HG03095 (cell line): ENCODE data around the gene MRPS18A.
"Not testable (repeated sequence)": the region's sequence is repeated elsewhere in the genome, so short reads cannot be mapped to it uniquely, and the experiment has no call there.

ENCODE experiments used
- ATAC-seq: cut with Tn5 transposase; IDR thresholded peaks from one replicate; pipeline ENCODE4 v1.9.1; 2021; ENCODE audit warnings: moderate library complexity; ENCODE audit not compliant: unreplicated experiment

Gene MRPS18A

DNA sequence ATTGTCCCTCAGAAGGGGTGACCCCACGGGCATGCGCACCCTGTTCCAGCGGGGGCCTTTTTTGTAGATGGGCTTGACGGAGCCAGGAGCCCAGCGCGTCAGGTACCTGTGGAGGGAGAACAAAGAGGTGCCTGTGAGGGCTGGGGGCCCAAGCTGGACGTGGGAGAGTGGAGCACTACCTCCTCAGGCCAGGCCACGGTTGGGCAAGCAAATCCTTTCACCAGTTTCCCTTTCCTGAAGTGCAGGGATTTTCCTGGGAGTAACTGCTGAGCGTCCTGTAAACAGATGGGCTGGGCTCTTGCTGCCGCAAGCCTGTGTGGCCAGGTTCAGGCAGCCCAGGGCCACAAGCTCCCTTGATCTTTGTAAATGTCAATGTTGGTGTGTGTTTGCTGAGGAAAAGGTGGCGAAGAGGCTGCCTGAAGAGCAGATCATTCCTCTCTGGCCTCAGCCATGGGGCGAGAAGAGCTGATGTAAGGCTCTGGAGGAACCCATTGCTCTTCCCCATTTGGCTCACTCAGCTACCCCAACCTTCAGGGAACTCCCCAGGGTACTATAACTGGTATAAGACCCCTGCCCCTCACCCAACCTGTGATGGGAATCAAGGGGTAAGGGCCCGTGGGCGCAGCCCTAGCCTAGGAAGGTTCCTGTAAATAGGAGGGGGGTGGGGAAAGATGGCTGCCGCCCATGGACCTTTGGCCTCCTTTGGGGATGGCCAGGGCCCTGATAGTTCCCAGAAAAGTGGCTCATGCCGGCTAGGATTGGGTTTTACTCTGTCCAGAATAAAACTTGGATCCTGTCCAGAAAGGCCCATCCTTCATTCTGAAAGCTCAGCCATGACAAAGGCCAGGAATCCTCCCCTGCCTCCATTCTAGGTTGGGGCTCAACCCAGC is 15.5 kb downstream of the MRPS18A start:
- no peak for ATAC-seq

DNA sequence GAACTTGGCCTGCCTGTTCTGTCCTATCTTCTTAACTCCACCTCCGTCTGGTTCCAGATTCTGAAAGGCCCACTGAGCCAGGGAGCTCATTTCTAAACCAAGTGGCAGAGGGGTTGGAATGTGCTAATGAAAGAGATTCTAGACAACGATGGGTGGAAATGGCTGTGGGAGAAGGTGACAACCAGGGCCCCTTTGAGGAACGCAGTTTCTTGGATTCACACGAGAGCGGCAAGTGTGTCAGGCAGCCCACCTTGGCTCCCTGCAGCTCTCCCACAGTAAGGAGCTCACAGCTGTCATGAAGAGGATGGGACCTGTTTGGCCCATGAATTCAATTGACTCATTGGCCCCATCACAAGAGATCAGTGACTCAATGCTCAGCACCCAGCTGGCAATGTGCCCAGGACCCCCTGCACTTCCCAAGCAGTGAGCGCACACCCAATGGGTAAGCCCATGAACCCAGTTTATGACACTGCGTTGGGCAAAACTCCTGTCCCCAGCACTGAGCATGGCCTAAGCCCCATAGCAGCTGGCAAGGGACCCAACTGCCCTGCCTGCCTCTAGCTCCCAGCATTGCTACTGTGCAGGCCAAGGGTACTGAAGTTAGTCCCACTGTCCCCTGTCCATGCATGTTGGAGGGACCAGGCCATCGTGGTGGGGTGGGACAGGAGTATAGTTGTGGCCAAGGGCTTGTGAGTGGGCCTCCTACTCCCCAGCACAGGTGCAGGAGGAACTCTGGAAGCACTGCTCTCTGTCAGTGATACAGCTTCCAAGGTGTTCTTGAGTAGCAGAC is 16.4 kb downstream of the MRPS18A start:
- ATAC-seq = no peak

DNA sequence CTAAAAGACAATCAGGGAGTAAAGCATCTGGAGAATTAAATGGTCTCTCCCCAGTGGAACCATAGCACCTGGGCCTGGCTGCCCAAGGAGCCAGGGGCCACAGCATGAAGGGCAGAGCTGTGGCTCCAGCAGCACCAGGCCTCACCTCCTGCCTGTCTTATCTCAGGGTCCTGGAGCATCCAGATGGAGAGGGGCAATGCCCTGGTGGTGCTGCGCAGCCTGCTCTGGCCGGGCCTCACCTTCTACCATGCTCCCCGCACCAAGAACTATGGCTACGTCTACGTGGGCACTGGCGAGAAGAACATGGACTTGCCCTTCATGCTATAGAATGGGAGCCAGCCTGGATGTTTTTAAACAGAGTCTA is 17.0 kb downstream of the MRPS18A start:
- no peak for ATAC-seq

DNA sequence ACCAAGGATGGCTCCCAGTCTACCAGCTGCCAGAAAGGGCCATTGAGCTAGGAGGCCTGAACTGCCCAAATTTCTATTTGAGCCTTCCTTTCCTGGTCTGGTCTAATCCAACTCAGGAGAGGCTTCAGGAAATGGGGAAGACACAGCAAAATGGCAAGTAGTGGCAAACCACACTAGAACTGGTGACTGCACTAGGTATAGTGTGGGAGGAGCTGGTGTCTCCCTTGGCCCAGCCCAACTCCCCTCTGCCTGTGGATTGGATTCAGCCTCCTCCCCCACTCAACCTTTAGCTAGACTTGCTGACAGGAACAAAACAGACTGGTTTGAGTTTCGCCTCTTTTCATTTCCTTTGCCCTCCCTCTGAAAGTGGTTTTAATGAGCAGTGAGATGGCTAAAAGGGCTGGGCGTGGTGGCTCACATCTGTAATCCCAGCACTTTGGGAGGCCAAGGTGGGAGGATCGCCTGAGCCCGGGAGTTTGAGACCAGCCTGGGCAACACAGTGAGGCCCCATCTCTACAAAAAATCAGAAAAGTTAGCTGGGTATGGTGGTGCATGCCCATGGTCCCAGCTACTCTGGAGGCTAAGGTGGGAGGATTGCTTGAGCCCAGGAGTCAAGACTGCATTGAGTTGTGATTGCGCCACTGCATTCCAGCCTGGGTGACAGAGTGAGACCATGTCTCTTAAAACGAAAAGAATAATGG is 17.5 kb downstream of the MRPS18A start:
- no peak for ATAC-seq

DNA sequence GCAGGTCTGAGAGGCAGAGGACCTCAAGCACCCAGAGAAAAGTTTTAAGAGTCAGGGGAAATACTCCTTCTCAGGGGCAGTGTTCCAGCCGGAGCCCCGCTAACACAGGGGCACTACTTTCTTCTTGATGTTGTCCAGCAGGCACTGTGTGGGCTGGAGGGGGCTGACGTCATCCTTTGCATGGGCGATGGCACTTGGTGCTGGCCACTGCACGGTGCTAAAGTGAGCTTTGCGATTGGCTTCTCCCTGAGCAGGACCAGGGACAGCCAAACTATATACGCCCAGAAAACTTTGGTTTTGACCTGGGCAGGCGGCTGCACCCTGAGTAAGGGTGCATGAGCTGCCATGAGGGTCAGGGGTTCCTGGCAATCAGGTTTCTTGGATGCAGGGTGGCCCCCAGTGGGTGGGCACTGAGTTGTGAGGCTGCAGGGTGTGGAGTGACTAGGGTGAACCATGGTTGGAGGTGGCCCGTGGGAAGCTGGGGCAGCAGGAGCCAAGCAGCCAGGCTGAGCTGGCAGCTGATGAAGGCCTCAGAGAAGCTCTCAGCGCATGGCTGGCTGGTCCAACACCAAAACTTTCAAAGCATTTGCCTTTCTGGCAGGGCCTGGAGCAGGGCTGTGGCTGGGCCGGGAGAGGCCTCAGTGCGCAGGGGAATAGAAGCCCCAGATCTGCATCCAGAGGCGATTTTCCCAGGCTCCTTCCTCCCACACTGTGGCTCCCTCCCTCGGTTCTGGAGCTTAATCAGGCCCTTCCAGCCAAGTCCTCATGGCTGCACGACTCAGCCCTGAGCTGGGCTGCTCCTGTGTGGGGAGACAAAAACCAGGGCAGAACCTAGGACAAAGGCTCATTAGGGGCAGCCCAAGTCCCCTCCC is 18.3 kb downstream of the MRPS18A start:
- no peak for ATAC-seq

DNA sequence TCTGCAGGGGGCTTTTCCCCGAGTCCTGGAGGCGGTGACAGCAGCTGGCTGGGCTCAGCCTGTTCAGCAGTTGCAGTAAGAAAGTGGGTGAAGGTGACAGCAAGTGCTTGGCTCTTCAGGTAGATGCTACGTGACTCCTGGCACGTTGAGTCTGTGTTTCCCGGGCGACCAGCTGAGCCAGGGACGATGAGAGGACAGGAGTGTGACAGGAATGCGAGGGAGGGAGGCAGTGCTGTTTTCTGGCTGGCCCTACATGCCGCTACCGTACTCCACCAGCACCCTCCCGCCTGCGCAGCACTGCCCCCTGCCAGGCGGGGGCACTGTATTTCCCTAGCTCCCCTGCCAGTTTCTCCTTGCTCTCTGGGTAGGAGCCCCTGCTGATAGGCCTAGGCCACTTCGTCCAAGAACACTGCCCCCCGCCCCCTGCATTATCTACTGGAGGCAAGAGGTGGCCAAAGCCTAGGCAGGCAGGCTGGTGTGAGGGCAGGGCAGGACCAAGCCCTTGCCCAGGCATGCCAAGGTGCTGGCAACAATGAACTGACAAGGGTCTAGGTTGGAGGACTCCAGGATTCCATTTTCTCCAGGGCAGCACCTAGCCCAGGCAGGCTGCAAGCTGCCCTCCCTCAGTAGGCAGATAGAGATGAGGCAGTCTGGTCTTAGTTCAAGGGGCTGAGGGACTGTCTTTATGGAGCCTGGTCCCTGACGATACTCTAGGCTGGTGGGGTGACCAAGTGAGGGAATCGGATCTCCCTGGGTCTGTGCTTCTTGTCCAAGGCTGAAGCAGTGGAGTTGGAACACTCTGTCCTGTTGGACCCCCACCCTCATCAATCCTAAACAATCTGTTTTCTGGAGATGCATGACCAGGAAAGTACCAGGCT is 19.2 kb downstream of the MRPS18A start:
- no peak for ATAC-seq

DNA sequence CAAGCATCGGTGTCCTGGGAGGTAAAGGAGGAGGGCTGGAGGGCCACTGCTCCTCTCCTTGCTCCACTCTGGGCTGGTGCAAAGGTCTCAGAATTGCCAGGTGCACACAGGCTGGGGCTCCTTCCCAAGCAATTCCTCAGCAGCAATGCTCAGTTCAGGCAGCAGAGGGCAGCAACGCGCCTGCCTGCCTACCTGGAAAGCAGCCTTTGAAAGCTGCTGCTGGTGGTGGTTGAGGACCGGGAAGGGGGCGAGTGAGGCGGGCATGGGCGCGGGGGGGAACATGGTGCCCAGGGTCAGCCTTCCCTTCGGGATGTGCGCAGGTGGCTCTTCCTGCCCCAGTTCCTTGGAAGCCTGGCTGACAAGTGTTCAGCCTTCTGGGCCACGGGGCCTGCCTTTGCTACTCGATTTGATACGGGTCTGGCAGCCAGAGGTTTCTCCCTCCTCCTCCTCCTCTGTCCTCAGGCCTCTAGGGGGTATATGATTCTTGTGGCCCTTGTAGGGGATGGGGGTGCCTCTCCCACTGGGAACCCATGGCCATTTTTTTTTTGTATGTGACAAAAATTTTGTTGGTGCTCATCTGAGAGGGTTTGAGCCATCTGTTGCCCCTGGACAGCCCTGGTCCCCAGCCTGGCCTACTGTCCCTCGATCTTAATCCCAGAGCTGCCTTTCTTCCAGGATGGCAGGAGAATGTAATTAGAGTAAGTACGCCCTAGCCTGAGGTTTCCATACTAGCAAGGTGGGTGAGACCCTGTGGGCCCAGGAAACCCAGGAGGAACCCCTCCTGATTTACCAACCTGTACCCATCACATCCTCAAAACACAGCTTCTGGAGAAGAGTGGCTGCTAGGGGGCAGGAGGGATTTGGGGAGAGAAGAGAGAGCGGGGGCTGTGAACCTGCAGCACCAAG is 20.1 kb downstream of the MRPS18A start:
- ATAC-seq = peak; percentile 41

DNA sequence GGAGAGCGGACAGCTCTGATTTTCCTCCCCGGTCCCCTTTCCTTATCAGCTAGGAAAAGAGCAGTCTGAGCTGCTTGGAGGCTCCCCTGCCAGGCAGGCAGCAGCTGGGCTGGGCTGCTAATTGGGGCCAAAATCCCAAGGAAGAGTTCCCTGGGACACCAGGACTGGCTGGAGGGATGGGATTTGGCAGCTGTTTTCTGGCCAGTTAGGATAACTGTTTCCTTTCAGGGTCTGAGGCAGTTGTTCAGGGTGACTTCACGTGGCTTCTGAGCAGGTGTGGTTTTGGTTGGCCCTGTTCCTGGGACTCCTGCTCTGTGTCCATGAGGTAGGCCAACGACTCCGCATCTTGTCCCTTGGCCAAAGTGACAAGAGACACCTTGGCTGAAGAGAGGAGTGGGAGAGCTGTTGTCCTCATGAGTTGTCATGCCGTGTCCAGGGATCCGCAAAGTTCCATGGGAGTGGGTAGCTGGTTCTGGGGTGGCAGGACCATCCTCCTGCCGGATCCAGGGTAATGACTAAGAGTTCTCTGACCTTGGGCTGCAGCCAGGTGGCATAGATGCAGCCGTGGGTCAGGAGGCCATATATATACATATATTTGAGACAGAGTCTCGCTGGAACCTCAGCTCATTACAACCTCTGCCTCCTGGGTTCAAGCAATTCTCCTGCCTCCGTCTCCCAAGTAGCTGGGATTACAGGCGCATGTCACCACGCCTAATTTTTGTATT is 21.2 kb downstream of the MRPS18A start:
- no peak for ATAC-seq

DNA sequence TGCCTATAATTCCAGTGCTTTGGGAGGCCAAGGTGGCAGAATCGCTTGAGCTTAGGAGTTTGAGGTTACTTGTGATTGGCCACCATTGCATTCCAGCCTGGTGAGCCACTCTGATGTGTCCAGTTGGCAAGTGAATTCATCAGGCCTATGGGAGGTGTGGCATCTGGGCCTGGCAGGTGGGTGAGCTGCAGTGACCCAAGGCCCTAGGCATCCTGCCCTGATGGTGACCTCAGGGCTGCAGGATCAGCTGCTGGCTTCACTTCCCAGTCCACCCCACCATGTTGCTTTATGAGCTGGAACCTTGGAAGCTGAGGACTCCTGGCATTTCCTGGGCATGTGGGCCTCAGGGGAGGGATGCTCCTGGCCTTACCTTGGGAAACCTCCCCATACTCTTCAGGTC is 22.2 kb downstream of the MRPS18A start:
- no peak for ATAC-seq

DNA sequence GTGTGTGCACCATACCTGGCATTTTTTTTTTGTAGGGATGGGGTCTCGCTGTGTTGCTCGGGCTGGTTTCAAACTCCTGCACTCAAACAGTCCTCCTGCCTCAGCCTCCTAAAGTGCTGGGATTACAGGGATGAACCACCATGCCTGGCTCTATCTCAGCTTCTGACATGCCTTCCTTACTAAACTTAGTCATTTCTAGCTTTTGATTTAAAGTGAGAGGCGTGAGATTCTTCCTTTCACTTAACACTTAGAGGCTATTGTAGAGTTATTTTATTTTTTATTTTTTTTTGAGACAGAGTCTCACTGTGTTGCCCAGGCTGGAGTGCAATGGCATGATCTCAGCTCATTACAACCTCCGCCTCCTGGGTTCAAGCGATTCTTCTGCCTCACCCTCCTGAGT is 24.6 kb downstream of the MRPS18A start:
- not testable (repeated sequence) for ATAC-seq

DNA sequence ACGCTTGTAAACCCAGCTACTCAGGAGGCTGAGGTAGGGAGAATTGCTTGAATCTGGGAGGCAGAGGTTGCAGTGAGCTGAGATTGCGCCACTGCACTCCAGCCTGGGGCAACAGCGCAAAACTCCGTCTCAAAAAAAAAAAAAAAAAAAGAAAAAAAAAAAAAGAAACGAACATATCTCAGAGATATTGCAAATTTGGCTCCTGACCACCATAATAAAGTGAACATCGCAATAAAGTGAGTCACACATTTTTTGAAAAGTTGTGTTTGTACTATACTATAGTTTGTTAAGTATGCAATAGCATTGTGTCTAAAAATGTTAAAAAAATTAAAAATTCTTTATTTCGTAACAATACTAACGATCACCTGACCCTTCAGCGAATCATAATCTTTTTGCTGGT is 29.4 kb downstream of the MRPS18A start:
- no peak for ATAC-seq

DNA sequence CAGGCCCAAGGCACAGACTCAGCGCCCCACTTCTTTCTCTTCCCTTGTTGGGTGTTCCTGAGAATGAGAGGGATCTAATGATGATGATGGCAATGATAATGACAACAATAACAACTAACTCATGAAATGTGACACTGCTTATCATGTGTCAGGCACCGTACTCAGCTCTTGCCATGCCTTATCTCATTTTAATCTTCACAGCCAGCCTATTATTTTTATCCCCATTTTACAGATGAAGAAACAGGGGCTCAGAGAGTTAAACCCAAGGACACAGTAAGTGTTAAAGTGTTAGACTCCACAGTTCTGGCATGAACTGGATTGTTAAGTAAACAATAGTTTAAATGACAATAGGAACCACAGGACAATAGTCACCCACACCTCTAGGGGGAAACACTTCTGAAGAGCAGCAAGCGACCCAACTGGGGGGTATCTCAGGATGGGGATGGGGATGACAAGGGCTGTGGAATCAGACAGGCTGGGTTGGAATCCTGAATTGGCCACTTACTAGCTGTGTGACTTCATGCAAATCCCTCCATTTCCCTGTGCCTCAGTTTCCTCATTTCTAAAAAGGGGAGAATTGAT is 30.3 kb downstream of the MRPS18A start:
- ATAC-seq = no peak

DNA sequence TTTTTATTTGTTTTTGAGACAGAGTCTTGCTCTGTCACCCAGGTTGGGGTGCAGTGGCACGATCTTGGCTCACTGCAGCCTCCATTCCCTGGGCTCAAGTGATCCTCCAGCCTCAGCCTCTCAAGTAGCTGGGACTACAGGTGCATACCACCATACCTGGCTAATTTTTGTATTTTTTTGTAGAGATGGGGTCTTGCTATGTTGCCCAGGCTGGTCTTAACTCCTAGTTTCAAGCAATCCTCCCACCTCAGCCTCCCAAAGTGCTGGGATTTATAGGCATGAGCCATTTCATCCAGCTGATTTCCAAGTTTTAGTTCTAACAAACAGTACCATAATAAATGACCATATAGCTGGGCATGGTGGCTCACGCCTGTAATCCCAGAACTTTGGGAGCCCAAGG is 34.8 kb downstream of the MRPS18A start:
- not testable (repeated sequence) for ATAC-seq

DNA sequence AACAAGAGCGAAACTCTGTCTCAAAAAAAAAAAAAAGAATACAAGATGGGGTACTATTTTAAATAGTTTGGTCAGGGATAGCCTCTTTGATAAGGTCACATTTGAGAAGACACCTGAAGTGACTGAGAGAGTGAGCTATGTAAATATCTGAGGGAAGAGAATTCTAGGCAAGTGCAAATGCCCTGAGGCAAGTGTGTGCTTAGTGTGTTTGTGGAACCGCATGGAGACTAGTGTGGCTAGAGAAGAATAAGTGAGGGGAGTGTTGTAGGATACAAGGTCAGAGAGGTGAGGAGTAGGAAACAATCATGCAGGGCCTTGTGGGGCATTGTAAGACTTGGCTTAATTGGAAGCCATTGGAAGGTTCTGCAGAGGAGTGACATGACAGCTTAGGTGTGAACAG is 39.3 kb downstream of the MRPS18A start:
- ATAC-seq = no peak

DNA sequence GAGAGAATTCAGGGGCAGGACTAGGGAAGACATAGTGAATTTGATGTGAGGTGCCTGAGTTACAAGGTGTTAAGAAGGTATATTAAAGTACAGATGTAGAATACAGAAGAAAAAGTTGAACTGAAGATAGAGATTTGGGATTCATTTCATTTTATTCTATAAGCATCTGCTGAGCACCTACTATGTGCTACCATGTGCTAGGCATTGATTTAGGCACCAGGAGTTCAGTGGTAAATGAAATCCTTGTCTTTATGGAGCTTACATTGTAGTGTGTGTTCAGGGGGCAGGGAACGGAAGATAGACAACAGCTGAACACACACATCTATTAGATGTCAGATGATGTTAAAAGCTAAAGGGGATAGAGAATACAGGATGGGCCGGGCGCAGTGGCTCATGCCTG is 40.0 kb downstream of the MRPS18A start:
- ATAC-seq = no peak

DNA sequence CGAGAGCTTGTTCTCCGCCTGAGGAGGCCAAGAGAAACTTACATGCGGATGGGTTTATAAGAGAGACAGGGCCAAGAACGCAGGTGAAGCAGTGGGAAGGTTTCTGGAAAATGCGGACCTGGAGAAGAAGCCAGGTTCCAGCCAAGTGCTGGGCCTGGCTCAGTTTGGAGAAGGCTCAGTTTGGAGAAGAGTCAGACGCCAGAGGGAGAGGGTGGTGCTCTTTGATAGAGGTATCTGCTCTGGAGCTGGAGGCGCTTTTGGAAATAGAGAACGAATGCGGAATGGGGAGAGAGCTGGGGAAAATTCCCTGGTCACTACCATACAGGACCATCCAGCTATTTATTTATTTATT is 42.0 kb downstream of the MRPS18A start:
- no peak for ATAC-seq

DNA sequence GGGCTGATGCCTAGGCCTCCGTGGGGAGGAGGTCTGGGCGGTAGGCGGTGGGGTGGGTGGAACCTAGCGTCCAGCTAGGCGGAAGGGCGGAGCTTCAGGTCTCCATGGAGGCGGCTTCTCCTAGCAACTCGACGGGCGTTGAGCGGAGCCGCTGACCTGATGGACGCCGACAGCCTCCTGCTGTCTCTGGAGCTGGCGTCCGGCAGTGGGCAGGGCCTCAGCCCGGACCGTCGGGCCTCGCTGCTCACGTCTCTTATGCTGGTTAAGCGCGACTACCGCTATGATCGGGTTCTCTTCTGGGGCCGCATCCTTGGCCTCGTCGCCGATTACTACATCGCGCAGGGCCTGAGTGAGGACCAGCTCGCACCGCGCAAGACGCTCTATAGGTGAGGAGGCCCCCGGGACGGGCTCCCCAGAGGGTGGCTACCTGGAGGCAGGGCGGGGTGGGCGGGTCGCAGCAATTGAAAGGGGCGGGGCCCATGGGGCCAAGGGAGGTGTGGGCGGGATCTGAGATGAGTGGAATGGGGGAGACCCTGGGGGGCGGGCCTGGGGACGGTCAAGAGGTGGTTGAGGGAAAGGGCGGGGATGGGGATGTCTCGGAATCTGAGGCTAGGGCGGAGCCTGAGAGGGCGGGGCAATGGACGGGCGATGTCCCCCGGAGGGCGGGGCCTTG is 42.5 kb downstream of the MRPS18A start, which contains the start of gene RSPH9:
Gene RSPH9 (plus strand): TSS at position 97 of the 673 bp plus-strand sequence. CDS start 63 bp downstream, at position 160.
- ATAC-seq = peak; percentile 58
